Hematopoietic multipotent progenitor cell treated with erythropoietin and hydrocortisone succinate and interleukin-3 and kit ligand, for 6 days (in vitro differentiated cells): Measurements from ENCODE around the gene RDH13.
A peak's percentile ranks its signal among the peaks of the same experiment; 100 is the strongest.
"Not testable (repeated sequence)": the region's sequence is repeated elsewhere in the genome, so short reads cannot be mapped to it uniquely, and the experiment has no call there.

Experiments
- DNase-seq: peaks from one replicate; pipeline ENCODE4 v3.0.0-alpha.2; 2015

The RDH13 gene

GRCh38 chr19:55010561-55010960, 52.4 kb downstream of the RDH13 start:
- DNase-seq: not testable (repeated sequence)

GRCh38 chr19:55008781-55009180, 54.2 kb downstream of the RDH13 start:
- not testable (repeated sequence) for DNase-seq

DNA sequence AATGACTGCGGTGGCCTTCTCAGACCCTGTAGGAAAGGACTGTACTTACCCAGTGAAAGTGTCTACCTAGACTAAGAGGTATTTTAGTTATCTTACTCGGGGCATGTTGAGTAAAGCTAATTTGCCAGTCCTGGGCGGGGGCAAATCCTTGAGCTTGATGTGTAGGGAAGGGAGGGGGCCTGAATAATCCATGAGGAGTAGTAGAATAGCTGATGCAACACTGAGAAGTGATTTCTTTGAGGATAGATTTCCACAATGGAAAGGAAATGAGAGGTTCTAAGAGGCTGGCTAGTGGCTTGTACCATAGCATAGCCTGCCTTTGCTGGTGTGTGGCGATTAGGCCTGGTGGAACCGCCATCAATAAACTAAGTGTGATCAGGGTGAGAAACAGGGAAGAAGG, 54.8 kb downstream of the RDH13 start:
- DNase-seq: not testable (repeated sequence)

DNA sequence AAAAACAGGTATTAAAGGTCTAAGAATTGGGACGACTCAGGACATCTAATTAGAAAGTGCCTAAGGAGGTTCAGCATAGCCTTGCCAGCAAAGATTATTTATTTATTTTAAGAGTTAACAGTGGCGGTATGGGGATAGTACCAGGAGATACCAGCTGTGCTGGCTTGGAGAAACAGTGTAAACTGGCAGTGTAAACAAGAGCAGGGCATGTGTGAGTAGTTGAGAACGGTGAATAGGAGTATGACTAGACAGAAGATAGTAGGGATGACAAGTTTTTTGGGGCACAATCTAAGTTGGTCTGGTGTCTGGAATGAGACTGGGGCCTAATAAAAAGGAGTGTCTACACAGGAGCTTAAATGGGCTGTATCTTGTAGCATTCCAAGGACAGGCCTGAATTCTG, 55.4 kb downstream of the RDH13 start:
- not testable (repeated sequence) for DNase-seq

GRCh38 chr19:55006795-55007194, 56.2 kb downstream of the RDH13 start:
- not testable (repeated sequence) for DNase-seq

- DNase-seq: peak; percentile 91
These were observed 57.1 kb downstream of the RDH13 start for GRCh38 chr19:55005684-55006488.

GRCh38 chr19:55000761-55001160, 62.2 kb downstream of the RDH13 start:
- DNase-seq: no peak

- DNase-seq: not testable (repeated sequence)
These were observed 64.2 kb downstream of the RDH13 start for GRCh38 chr19:54998751-54999239.

DNA sequence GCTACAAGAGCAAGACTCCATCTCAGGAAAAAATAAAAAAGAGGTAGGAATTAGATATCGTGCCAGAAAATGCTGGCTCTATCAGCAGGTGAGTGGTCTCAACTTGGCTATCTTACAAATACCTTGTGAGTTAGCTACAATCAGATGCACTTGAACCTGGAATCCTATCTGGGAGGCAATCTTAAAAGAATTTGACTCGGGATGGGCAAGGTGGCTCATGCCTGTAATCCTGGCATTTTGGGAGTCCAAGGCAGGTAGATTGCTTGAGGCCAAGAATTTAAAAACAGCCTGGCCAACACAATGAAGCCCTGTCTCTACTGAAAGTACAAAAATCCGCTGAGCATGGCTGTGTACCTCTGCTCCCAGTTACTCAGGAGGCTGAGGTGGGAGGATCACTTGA, 67.4 kb downstream of the RDH13 start:
- DNase-seq: no peak
